HepG2 (cell line): Measurements from ENCODE around the gene SAE1. TPM values are rescaled to one million over a fixed set of nuclear protein-coding genes. Genes with fewer than 3 reads are reported as not detected.

Experiments used
- AKNA ChIP-seq: sonication (generic); formaldehyde crosslinking; IDR thresholded peaks from 2 replicates; pipeline ENCODE4 v1.4.0; 2020; ENCODE audit warnings: missing genetic modification reagents, borderline replicate concordance
- FOXO1 ChIP-seq: sonication (generic); formaldehyde crosslinking; IDR thresholded peaks from 2 replicates; pipeline ENCODE4 v1.4.0; 2020; ENCODE audit warnings: missing genetic modification reagents
- MBNL3 ChIP-seq: fragments of 250-450 bp; sonication (Bioruptor Pico); conservative IDR thresholded peaks from 2 replicates; pipeline ENCODE4 v1.8.0; 2022; ENCODE audit warnings: mild to moderate bottlenecking, inconsistent platforms
- PAXIP1 ChIP-seq: sonication (generic); formaldehyde crosslinking; conservative IDR thresholded peaks from 2 replicates; pipeline ENCODE4 v1.4.0; 2020; ENCODE audit warnings: mild to moderate bottlenecking, missing genetic modification reagents, moderate library complexity
- SALL2 ChIP-seq: sonication (generic); formaldehyde crosslinking; IDR thresholded peaks from 2 replicates; pipeline ENCODE4 v1.8.1; 2023; ENCODE audit warnings: mild to moderate bottlenecking, missing genetic modification reagents, inconsistent platforms
- SNRNP70 ChIP-seq: fragments of 200-400 bp; formaldehyde crosslinking; IDR thresholded peaks from 2 replicates; pipeline ENCODE4 v1.6.1; 2017; ENCODE audit warnings: mild to moderate bottlenecking, low read depth, low read length, moderate library complexity
- ZFP36L1 ChIP-seq: sonication (generic); formaldehyde crosslinking; IDR thresholded peaks from 2 replicates; pipeline ENCODE4 v1.8.0; 2022; ENCODE audit warnings: mild to moderate bottlenecking, missing genetic modification reagents, moderate library complexity
- ZNF12 ChIP-seq: sonication (generic); formaldehyde crosslinking; IDR thresholded peaks from 2 replicates; pipeline ENCODE4 v1.5.0; 2020; ENCODE audit warnings: missing genetic modification reagents
- ZNF136 ChIP-seq: sonication (generic); formaldehyde crosslinking; IDR thresholded peaks from 2 replicates; pipeline ENCODE4 v1.8.1; 2022; ENCODE audit warnings: low read depth, mild to moderate bottlenecking, moderate library complexity, missing genetic modification reagents
- ZNF570 ChIP-seq: sonication (generic); formaldehyde crosslinking; IDR thresholded peaks from 2 replicates; pipeline ENCODE4 v1.4.0; 2020; ENCODE audit warnings: mild to moderate bottlenecking, missing genetic modification reagents, borderline replicate concordance
- ZNF660 ChIP-seq: sonication (generic); formaldehyde crosslinking; IDR thresholded peaks from 2 replicates; pipeline ENCODE4 v1.5.1; 2020; ENCODE audit warnings: mild to moderate bottlenecking, low read depth, missing genetic modification reagents, borderline replicate concordance
- ZNF790 ChIP-seq: sonication (generic); formaldehyde crosslinking; IDR thresholded peaks from 2 replicates; pipeline ENCODE4 v1.8.0; 2022; ENCODE audit warnings: missing genetic modification reagents, mild to moderate bottlenecking, borderline replicate concordance
- polyA plus RNA-seq, 8 experiments: library from polyadenylated mRNA; depleted of rRNA in 3 of 8; stranded (reverse) in 7 of 8; unstranded in 1 of 8; fragments of >200 nt; fragmentation: Illumina TruSeq in 4 of 8; extraction: Trizol in 4 of 8; gene quantifications; 2 replicates each; pipeline versions ENCODE4 v1.2.1 to v1.2.3, GENCODE V29; 2011 to 2016; ENCODE audit warnings: low read depth in 4 of 8, missing spikeins in 1 of 8, mixed read lengths in 1 of 8; ENCODE audit not compliant: insufficient read depth in 1 of 8
- total RNA-seq, 5 experiments: library from RNA; depleted of rRNA; stranded (reverse); fragments of >200 nt; fragmentation: Illumina TruSeq; extraction: Trizol; gene quantifications; 2 replicates each; pipeline ENCODE4 v1.2.3, GENCODE V29; 2016; ENCODE audit warnings: low read depth in 1 of 5
- TF ChIP-seq, protein P1 (sequence below): sonication (generic); formaldehyde crosslinking; IDR thresholded peaks from 2 replicates; pipeline ENCODE4 v1.4.0; 2020; ENCODE audit warnings: mild to moderate bottlenecking, missing genetic modification reagents
- TF ChIP-seq, protein P2 (sequence below): sonication (generic); formaldehyde crosslinking; IDR thresholded peaks from 2 replicates; pipeline ENCODE4 v1.8.1; 2023; ENCODE audit warnings: mild to moderate bottlenecking, missing genetic modification reagents, borderline replicate concordance
- TF ChIP-seq, protein P3 (sequence below): sonication (generic); formaldehyde crosslinking; IDR thresholded peaks from 2 replicates; pipeline ENCODE4 v1.5.1; 2020; ENCODE audit warnings: missing genetic modification reagents, mild to moderate bottlenecking, borderline replicate concordance
- TF ChIP-seq, protein P4 (sequence below): sonication (generic); formaldehyde crosslinking; IDR thresholded peaks from 2 replicates; pipeline ENCODE4 v1.4.0; 2020; ENCODE audit warnings: missing genetic modification reagents

Gene SAE1
- total and polyA plus RNA-seq, 2 of the 13 experiments (the other 11 are each of a cell fraction or from before 2014, with no cell fraction given), result 87.6 to 197 TPM

GRCh38 chr19:47096100-47096704 lies 34.4 kb upstream of the SAE1 start (continued):
- TF ChIP-seq MBNL3 (no peak), ZNF136 (CRISPR knock-in tag) (no peak), FOXO1 (peak; percentile 95), ZFP36L1 (no peak), SALL2 (CRISPR knock-in tag) (peak; percentile 41; the same call in 1 of the 2 replicates), SNRNP70 (no peak), ZNF790 (CRISPR knock-in tag) (no peak), AKNA (CRISPR knock-in tag) (0 out of 2 replicates have a peak, but pooled peaks have one; percentile 24), PAXIP1 (CRISPR knock-in tag) (peak; percentile 97), ZNF570 (CRISPR knock-in tag) (no peak), ZNF660 (CRISPR knock-in tag) (no peak), ZNF12 (CRISPR knock-in tag) (peak; percentile 10; the same call in 1 of the 2 replicates)
- TF ChIP-seq, protein P1, sequence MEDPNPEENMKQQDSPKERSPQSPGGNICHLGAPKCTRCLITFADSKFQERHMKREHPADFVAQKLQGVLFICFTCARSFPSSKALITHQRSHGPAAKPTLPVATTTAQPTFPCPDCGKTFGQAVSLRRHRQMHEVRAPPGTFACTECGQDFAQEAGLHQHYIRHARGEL, result no peak
- TF ChIP-seq, protein P2, sequence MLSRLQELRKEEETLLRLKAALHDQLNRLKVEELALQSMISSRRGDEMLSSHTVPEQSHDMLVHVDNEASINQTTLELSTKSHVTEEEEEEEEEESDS (CRISPR knock-in tag), result no peak
- TF ChIP-seq, protein P3, sequence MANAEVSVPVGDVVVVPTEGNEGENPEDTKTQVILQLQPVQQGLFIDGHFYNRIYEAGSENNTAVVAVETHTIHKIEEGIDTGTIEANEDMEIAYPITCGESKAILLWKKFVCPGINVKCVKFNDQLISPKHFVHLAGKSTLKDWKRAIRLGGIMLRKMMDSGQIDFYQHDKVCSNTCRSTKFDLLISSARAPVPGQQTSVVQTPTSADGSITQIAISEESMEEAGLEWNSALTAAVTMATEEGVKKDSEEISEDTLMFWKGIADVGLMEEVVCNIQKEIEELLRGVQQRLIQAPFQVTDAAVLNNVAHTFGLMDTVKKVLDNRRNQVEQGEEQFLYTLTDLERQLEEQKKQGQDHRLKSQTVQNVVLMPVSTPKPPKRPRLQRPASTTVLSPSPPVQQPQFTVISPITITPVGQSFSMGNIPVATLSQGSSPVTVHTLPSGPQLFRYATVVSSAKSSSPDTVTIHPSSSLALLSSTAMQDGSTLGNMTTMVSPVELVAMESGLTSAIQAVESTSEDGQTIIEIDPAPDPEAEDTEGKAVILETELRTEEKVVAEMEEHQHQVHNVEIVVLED (CRISPR knock-in tag), result peak; percentile 36; the same call in 1 of the 2 replicates
- TF ChIP-seq, protein P4, sequence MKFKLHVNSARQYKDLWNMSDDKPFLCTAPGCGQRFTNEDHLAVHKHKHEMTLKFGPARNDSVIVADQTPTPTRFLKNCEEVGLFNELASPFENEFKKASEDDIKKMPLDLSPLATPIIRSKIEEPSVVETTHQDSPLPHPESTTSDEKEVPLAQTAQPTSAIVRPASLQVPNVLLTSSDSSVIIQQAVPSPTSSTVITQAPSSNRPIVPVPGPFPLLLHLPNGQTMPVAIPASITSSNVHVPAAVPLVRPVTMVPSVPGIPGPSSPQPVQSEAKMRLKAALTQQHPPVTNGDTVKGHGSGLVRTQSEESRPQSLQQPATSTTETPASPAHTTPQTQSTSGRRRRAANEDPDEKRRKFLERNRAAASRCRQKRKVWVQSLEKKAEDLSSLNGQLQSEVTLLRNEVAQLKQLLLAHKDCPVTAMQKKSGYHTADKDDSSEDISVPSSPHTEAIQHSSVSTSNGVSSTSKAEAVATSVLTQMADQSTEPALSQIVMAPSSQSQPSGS (CRISPR knock-in tag), result peak; percentile 90
